Ishikawa (cell line): ENCODE data around the gene RBM4.

Experiments used
- CEBPB ChIP-seq: IDR thresholded peaks from 2 replicates; pipeline ENCODE4 v1.6.1; 2012
- CREB1 ChIP-seq: IDR thresholded peaks from 2 replicates; pipeline ENCODE4 v1.6.1; 2012; ENCODE audit warnings: low read depth
- EP300 ChIP-seq: IDR thresholded peaks from 2 replicates; pipeline ENCODE4 v1.6.1; 2012; ENCODE audit warnings: borderline replicate concordance
- RAD21 ChIP-seq: IDR thresholded peaks from 2 replicates; pipeline ENCODE4 v1.6.1; 2012; ENCODE audit warnings: low read depth

DNA sequence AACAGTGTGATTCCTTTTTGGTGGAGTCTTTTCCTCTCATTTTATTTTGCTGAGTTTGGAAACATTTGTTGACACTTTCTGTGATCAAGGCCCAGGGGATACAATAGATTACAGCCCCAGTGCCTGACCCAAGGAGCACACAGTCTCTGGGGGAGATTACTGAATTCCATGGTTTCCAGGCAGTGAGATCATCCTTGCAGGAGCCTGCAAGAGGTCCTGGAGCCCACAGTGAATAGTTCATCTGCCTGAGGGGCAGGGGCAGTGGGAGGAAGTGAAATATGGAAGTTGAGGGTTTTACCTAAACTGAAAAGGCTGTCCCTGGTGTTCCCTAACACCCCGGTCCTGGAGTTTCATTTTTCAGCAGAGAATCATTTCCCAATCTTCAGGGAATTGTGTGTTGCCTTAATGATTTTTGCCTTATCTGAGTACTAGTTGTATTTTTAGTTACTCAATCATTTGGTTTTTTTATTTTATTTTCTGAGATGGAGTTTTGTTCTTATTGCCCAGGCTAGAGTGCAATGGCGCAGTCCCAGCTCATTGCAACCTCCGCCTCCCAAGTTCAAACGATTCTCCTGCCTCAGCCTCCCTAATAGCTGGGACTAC lies 37.8 kb upstream of the RBM4 start:
- TF ChIP-seq CREB1 = no peak
- TF ChIP-seq CEBPB = no peak
- TF ChIP-seq RAD21 = no peak
- TF ChIP-seq EP300 = no peak
